NCI-H2196 treated with DMSO at 0.1 percent for 48 hours (cell line): ENCODE results near the gene LNPEP.
A peak's percentile ranks its signal among the peaks of the same experiment; 100 is the strongest.

Source experiments
- DNase-seq: peaks from one replicate; lab custom pipeline; 2025; ENCODE audit not compliant: unreplicated experiment; lab: John Stamatoyannopoulos, UW

LNPEP gene

GRCh38 chr5:96957254-96958049, 21.6 kb downstream of the LNPEP start:
- no peak for DNase-seq

GRCh38 chr5:96958977-96959376, 23.1 kb downstream of the LNPEP start:
- no peak for DNase-seq

- DNase-seq = no peak
Measured at GRCh38 chr5:96961053-96961452, 25.2 kb downstream of the LNPEP start.

GRCh38 chr5:96962540-96962991, 26.7 kb downstream of the LNPEP start:
- DNase-seq = no peak

GRCh38 chr5:96963267-96963666, 27.4 kb downstream of the LNPEP start:
- peak; percentile 2 for DNase-seq

- DNase-seq = no peak
Measured at GRCh38 chr5:96966801-96967200, 30.9 kb downstream of the LNPEP start.

- DNase-seq = no peak
Measured at GRCh38 chr5:96967400-96967799, 31.5 kb downstream of the LNPEP start.

- DNase-seq = no peak
Measured at GRCh38 chr5:96968074-96968473, 32.2 kb downstream of the LNPEP start.

GRCh38 chr5:96968614-96969013, 32.7 kb downstream of the LNPEP start:
- DNase-seq = no peak

- no peak for DNase-seq
Measured at GRCh38 chr5:96969366-96969765, 33.5 kb downstream of the LNPEP start.

- DNase-seq = no peak
Measured at GRCh38 chr5:96972599-96973334, 36.9 kb downstream of the LNPEP start.

GRCh38 chr5:96973532-96974401, 37.9 kb downstream of the LNPEP start:
- no peak for DNase-seq

GRCh38 chr5:96975656-96976055, 39.8 kb downstream of the LNPEP start:
- no peak for DNase-seq

- no peak for DNase-seq
Measured at GRCh38 chr5:96977228-96977627, 41.3 kb downstream of the LNPEP start.

GRCh38 chr5:96978812-96979449, 43.1 kb downstream of the LNPEP start:
- DNase-seq = no peak

GRCh38 chr5:96984506-96985192, 48.8 kb downstream of the LNPEP start:
- no peak for DNase-seq

GRCh38 chr5:96986450-96986849, 50.6 kb downstream of the LNPEP start:
- DNase-seq = no peak

GRCh38 chr5:96990102-96990501, 54.2 kb downstream of the LNPEP start:
- DNase-seq = no peak

GRCh38 chr5:96991708-96992107, 55.8 kb downstream of the LNPEP start:
- DNase-seq = no peak

GRCh38 chr5:96993760-96994159, 57.9 kb downstream of the LNPEP start:
- no peak for DNase-seq
